Ascending aorta (tissue), 2 donors: Measurements from ENCODE around the gene SYNGR4. TPM values are rescaled to one million over a fixed set of nuclear protein-coding genes. Genes with fewer than 3 reads are reported as not detected.
"Not testable (repeated sequence)": the region's sequence is repeated elsewhere in the genome, so short reads cannot be mapped to it uniquely, and the experiment has no call there.

Experiments
- DNase-seq, 2 donors: peaks; one replicate each; pipeline ENCODE4 v3.0.0-alpha.2; 2019; ENCODE audit warnings: low spot score in 2 of 2
- H3K27ac ChIP-seq, 2 donors: fragments of 200-600 bp; sonication (generic); one replicate each; pipeline ENCODE4 v1.5.1; 2016 to 2017; ENCODE audit warnings: mild to moderate bottlenecking in 1 of 2
- H3K27me3 ChIP-seq: fragments of 200-600 bp; sonication (generic); one replicate; pipeline ENCODE4 v1.5.1; 2017
- H3K36me3 ChIP-seq, 2 donors: fragments of 200-600 bp; sonication (generic); one replicate each; pipeline ENCODE4 v1.5.1; 2016
- H3K4me1 ChIP-seq, 2 donors: fragments of 200-600 bp; sonication (generic); one replicate each; pipeline ENCODE4 v1.5.1; 2016 to 2017; ENCODE audit warnings: mild to moderate bottlenecking in 1 of 2
- H3K4me3 ChIP-seq, 2 donors: fragments of 200-600 bp; sonication (generic); one replicate each; pipeline ENCODE4 v1.5.1; 2016 to 2017; ENCODE audit warnings: mild to moderate bottlenecking in 1 of 2
- H3K9me3 ChIP-seq, 2 donors: fragments of 200-600 bp; sonication (generic); one replicate each; pipeline ENCODE4 v1.5.1; 2016
- intact Hi-C: fragments of 100-400 bp; cut with DNase I; formaldehyde crosslinking; loops from one replicate; pipeline ENCODE4 v1.15.1; 2023
- total RNA-seq: library from RNA; depleted of rRNA; stranded (reverse); fragments of >200 nt; gene quantifications from one replicate; pipeline ENCODE4 v1.1.0, GENCODE V29; 2016
- TF ChIP-seq, protein P1 (sequence below), 3 experiments: fragments of 200-600 bp in 2 of 3; fragments of 450-650 bp in 1 of 3; sonication (generic) in 2 of 3; IDR thresholded peaks; one replicate each; pipeline ENCODE4 v1.5.1; 2016 to 2019; ENCODE audit warnings: antibody characterized with exemption in 3 of 3, mild to moderate bottlenecking in 1 of 3, moderate library complexity in 1 of 3

Gene SYNGR4
- total RNA-seq, 1 donor from 2014 or later: not detected

DNA sequence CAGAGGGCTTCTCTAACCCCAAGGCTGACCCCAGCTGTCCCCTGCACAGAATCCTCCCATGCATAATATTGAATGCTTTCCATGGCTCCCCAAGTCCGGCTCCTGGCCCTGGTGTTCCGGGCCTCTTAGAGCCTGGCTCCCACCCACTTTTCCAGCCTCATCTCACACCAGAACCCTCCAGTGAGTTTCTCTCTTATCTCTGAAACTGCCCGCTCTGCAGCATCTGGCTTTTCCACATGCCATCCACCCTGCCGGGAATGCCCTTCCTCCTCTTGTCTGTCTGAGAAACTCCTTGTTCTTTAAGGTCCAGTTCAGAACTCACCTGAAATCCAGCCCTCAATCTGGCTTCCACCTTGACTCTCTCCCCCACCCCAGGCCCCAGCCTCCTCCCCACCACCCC is 6.8 kb downstream of the SYNGR4 start:
- H3K27me3 ChIP-seq: no peaks in the 10 kb centered on the region

GRCh38 chr19:48371367-48371766 is 7.2 kb downstream of the SYNGR4 start:
- no peaks in the 10 kb centered on the region for H3K9me3 ChIP-seq
- no peaks in the 10 kb centered on the region for H3K36me3 ChIP-seq
- TF ChIP-seq, protein P1, sequence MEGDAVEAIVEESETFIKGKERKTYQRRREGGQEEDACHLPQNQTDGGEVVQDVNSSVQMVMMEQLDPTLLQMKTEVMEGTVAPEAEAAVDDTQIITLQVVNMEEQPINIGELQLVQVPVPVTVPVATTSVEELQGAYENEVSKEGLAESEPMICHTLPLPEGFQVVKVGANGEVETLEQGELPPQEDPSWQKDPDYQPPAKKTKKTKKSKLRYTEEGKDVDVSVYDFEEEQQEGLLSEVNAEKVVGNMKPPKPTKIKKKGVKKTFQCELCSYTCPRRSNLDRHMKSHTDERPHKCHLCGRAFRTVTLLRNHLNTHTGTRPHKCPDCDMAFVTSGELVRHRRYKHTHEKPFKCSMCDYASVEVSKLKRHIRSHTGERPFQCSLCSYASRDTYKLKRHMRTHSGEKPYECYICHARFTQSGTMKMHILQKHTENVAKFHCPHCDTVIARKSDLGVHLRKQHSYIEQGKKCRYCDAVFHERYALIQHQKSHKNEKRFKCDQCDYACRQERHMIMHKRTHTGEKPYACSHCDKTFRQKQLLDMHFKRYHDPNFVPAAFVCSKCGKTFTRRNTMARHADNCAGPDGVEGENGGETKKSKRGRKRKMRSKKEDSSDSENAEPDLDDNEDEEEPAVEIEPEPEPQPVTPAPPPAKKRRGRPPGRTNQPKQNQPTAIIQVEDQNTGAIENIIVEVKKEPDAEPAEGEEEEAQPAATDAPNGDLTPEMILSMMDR (IDR thresholded peaks at IDR 0.05): no peak
- intact Hi-C loops: no loop called here
- H3K4me3 ChIP-seq: no peak overlapping the region
- H3K27me3 ChIP-seq: no peaks in the 10 kb centered on the region
- DNase-seq: no peak
- H3K27ac ChIP-seq: no peak overlapping the region
- H3K4me1 ChIP-seq: no peaks in the 10 kb centered on the region

More for the DNA sequence above, 6.8 kb downstream of the SYNGR4 start:
- Histone ChIP-seq H3K27ac (no peak overlapping the region), H3K4me1 (no peaks in the 10 kb centered on the region), H3K36me3 (no peaks in the 10 kb centered on the region), H3K4me3 (no peak overlapping the region), H3K9me3 (no peaks in the 10 kb centered on the region)
- DNase-seq: no peak
- intact Hi-C loops: no loop called here
- TF ChIP-seq, protein P1 (IDR thresholded peaks at IDR 0.05): no peak

DNA sequence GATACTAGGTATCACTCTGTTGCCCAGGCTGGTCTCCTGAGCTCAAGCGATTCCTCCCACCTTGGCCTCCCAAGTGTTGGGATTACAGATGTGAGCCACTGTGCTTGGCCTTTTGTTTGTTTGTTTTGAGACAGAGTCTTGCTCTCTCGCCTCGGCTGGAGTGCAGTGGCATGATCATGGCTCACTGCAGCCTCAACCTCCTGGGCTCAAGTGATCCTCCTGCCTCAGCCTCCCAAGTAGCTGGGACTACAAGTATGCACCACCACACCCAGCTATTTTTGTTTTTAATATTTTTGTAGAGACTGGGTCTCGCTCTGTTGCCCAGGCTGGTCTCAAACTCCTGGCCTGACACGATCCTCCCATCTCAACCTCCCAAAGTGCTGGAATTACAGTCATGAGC is 7.6 kb downstream of the SYNGR4 start:
- H3K36me3 ChIP-seq, intact Hi-C loops, DNase-seq, H3K9me3 ChIP-seq, H3K27ac ChIP-seq, H3K27me3 ChIP-seq, H3K4me3 ChIP-seq, H3K4me1 ChIP-seq: not testable (repeated sequence)

DNA sequence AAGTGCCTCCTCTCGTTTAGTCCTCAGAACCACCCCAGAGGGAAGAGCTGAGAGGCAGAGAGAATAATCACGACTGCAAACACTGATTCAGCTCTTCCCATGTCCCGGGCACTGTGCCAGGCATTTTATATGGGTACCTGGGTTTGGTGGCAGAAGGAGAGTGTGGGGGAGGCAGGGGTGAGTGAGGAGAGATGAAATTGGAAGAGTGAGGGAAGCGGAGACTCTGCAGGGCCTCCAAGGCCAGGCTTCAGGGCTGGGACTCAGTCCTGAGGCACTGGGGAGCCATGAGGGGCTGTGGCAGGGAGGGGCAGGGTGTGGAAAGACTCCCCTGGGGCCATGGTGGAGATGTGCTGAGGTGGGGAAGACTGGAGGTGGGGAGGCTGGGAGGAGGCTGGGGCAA is 8.7 kb downstream of the SYNGR4 start:
- Histone ChIP-seq H3K4me3 (no peak overlapping the region), H3K36me3 (no peaks in the 10 kb centered on the region), H3K27me3 (no peaks in the 10 kb centered on the region), H3K9me3 (no peaks in the 10 kb centered on the region), H3K27ac (no peak overlapping the region), H3K4me1 (no peaks in the 10 kb centered on the region)
- DNase-seq: no peak
- intact Hi-C loops: no loop called here
- TF ChIP-seq, protein P1 (IDR thresholded peaks at IDR 0.05): no peak

GRCh38 chr19:48373567-48373966 is 9.4 kb downstream of the SYNGR4 start:
- H3K36me3 ChIP-seq: no peaks in the 10 kb centered on the region
- intact Hi-C loops: no loop called here
- H3K27me3 ChIP-seq: no peaks in the 10 kb centered on the region
- DNase-seq: no peak
- no peaks in the 10 kb centered on the region for H3K9me3 ChIP-seq
- no peak overlapping the region for H3K27ac ChIP-seq
- no peaks in the 10 kb centered on the region for H3K4me1 ChIP-seq
- TF ChIP-seq, protein P1 (IDR thresholded peaks at IDR 0.05): no peak
- H3K4me3 ChIP-seq: no peak overlapping the region

DNA sequence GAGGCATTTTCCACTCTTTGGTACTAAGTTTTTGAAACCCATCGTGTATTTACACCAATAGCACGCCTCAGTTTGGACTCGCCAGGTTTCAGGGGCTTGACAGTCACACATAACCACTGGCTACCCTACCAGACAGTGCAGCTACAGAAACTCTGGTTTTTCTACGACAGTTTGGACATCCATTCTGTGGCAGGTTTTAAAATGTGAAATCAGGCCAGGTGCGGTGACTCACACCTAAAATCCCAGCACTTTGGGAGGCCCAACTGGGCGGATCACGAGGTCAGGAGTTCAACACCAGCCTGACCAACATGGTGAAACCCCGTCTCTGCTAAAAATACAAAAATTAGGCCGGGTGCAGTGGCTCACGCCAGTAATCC is 14.0 kb downstream of the SYNGR4 start:
- Histone ChIP-seq H3K27me3 (no peaks in the 10 kb centered on the region), H3K36me3 (peaks cover 11 to 20% of the 10 kb centered on the region in 2 donors), H3K9me3 (no peaks in the 10 kb centered on the region), H3K4me1 (no peaks in the 10 kb centered on the region), H3K4me3 (no peak overlapping the region), H3K27ac (no peak overlapping the region)
- TF ChIP-seq, protein P1 (IDR thresholded peaks at IDR 0.05): no peak
- intact Hi-C loops: no loop called here
- no peak for DNase-seq
